Measurements from ENCODE around the gene LRP5.

DNA sequence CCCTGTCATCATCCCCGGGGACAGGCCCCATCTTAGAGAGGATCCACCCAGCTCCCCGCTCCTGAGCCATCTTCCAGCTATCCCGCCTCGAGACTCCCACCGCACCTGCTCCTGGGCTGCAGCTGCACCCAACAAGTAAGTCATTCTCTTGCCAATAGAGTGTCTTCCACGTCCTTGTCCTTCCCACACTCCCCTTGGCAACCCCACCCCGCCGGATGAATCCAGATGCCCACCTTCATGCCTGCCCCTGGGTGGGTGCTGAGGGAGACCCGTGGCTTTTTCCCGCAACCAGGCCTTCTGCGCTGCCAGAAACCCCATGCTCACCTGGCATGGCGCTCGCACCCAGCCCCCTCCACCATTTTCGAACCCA lies 29.5 kb upstream of the LRP5 start:
- TF ChIP-seq, protein P1, sequence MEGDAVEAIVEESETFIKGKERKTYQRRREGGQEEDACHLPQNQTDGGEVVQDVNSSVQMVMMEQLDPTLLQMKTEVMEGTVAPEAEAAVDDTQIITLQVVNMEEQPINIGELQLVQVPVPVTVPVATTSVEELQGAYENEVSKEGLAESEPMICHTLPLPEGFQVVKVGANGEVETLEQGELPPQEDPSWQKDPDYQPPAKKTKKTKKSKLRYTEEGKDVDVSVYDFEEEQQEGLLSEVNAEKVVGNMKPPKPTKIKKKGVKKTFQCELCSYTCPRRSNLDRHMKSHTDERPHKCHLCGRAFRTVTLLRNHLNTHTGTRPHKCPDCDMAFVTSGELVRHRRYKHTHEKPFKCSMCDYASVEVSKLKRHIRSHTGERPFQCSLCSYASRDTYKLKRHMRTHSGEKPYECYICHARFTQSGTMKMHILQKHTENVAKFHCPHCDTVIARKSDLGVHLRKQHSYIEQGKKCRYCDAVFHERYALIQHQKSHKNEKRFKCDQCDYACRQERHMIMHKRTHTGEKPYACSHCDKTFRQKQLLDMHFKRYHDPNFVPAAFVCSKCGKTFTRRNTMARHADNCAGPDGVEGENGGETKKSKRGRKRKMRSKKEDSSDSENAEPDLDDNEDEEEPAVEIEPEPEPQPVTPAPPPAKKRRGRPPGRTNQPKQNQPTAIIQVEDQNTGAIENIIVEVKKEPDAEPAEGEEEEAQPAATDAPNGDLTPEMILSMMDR (conservative IDR thresholded peaks at IDR 0.05; ENCODE audit: low read depth, low read length), result no peak
- no peak for TF ChIP-seq EZH2 (IDR thresholded peaks at IDR 0.05; ENCODE audit: borderline replicate concordance, low read depth, low read length, poor library complexity, severe bottlenecking)
